ENCODE results near the gene BTRC.

- TF ChIP-seq CTCF (IDR thresholded peaks at IDR 0.05) (no peak), POLR2A (IDR thresholded peaks at IDR 0.05) (no peak), EP300 (IDR thresholded peaks at IDR 0.05) (no peak)
Measured at GRCh38 chr10:101566333-101567164, 212.6 kb downstream of the BTRC start.

Measured in stomach (tissue), 4 donors.